PC-3 (cell line): Measurements from ENCODE around the gene CATSPER4. TPM values are rescaled to one million over a fixed set of nuclear protein-coding genes. Genes with fewer than 3 reads are reported as not detected.

Experiments used
- ATAC-seq: fragments of 200-7000 bp; cut with Tn5 transposase; 2 replicates; pipeline ENCODE4 v1.9.1; 2020; ENCODE audit warnings: mild to moderate bottlenecking, moderate library complexity
- BruUV-seq: library from RNA; stranded (reverse); fragments of 400-500 nt; replicated peaks from 2 replicates; lab custom pipeline; 2021; lab: Mats Ljungman, UMichigan
- CTCF ChIA-PET: fragments of 300-600 bp; sonication (Branson Sonifier 250); formaldehyde crosslinking; loops from one replicate; lab custom pipeline; 2022; ENCODE audit warnings: antibody characterized with exemption; lab: Charles Lee
- POLR2A ChIA-PET: fragments of 300-600 bp; sonication (Branson Sonifier 250); formaldehyde crosslinking; loops from one replicate; lab custom pipeline; 2022; ENCODE audit warnings: antibody characterized with exemption; ENCODE audit not compliant: unreplicated experiment; lab: Charles Lee
- DNase-seq: peaks from one replicate; pipeline ENCODE4 v3.0.0-alpha.2; 2015
- H2AFZ ChIP-seq: fragments of 300-600 bp; sonication (generic); 2 replicates; pipeline ENCODE4 v1.6.0; 2016; ENCODE audit warnings: antibody characterized with exemption, low read length
- H3F3A ChIP-seq: fragments of 300-600 bp; sonication (generic); one replicate; pipeline ENCODE4 v1.6.0; 2017; ENCODE audit warnings: antibody characterized with exemption, low read length, control low read depth, mild to moderate bottlenecking; ENCODE audit not compliant: unreplicated experiment
- H3K27ac ChIP-seq: fragments of 300-600 bp; sonication (generic); 2 replicates; pipeline ENCODE4 v1.5.1; 2016; ENCODE audit warnings: mild to moderate bottlenecking, low read length
- H3K27me3 ChIP-seq: fragments of 300-600 bp; sonication (generic); 2 replicates; pipeline ENCODE4 v1.6.1; 2016; ENCODE audit warnings: low read length, mixed read lengths
- H3K36me3 ChIP-seq: fragments of 300-600 bp; sonication (generic); 2 replicates; pipeline ENCODE4 v1.6.1; 2016; ENCODE audit warnings: low read depth, mixed run types, low read length, mixed read lengths
- H3K4me1 ChIP-seq: fragments of 300-600 bp; sonication (generic); 2 replicates; pipeline ENCODE4 v1.5.1; 2016; ENCODE audit warnings: low read length; ENCODE audit not compliant: insufficient read depth
- H3K4me2 ChIP-seq: fragments of 300-600 bp; sonication (generic); 2 replicates; pipeline ENCODE4 v1.6.0; 2016; ENCODE audit warnings: low read length
- H3K4me3 ChIP-seq: fragments of 300-600 bp; sonication (generic); 2 replicates; pipeline ENCODE4 v1.5.1; 2016; ENCODE audit warnings: mild to moderate bottlenecking, low read length, mixed read lengths
- H3K79me2 ChIP-seq: fragments of 300-600 bp; sonication (generic); 2 replicates; pipeline ENCODE4 v1.6.1; 2017; ENCODE audit warnings: low read length, mixed read lengths
- H3K9ac ChIP-seq: fragments of 300-600 bp; sonication (generic); 2 replicates; pipeline ENCODE4 v1.6.0; 2016; ENCODE audit warnings: mild to moderate bottlenecking, low read length
- H3K9me2 ChIP-seq: fragments of 300-600 bp; sonication (generic); replicated peaks from 2 replicates; pipeline ENCODE4 v1.6.1; 2016; ENCODE audit warnings: mixed run types, low read length, mixed read lengths
- H3K9me3 ChIP-seq: fragments of 300-600 bp; sonication (generic); 2 replicates; pipeline ENCODE4 v1.6.1; 2016; ENCODE audit warnings: low read length, mixed read lengths
- H4K20me1 ChIP-seq: fragments of 300-600 bp; sonication (generic); 2 replicates; pipeline ENCODE4 v1.6.1; 2016; ENCODE audit warnings: low read length, mixed read lengths
- CTCF ChIP-seq: fragments of 300-600 bp; sonication (generic); conservative IDR thresholded peaks from 2 replicates; pipeline ENCODE4 v1.5.1; 2017; ENCODE audit warnings: antibody characterized with exemption, low read depth, mild to moderate bottlenecking, low read length
- EZH2 ChIP-seq: fragments of 300-600 bp; sonication (generic); IDR thresholded peaks from one replicate; pipeline ENCODE4 v1.6.1; 2017; ENCODE audit warnings: antibody characterized with exemption, mild to moderate bottlenecking, low read length; ENCODE audit not compliant: unreplicated experiment
- EZH2phosphoT487 ChIP-seq: fragments of 300-600 bp; sonication (generic); IDR thresholded peaks from 2 replicates; pipeline ENCODE4 v1.6.1; 2018; ENCODE audit warnings: mild to moderate bottlenecking, antibody characterized with exemption, low read length, borderline replicate concordance
- intact Hi-C: fragments of 100-400 bp; cut with micrococcal nuclease; formaldehyde crosslinking; loops from 2 replicates; pipeline ENCODE4 v1.9.0; 2023
- total RNA-seq: library from RNA; depleted of rRNA; stranded (reverse); fragments of >200 nt; gene quantifications from 2 replicates; pipeline ENCODE4 v1.2.3, GENCODE V29; 2014

Gene CATSPER4
- total RNA-seq, 1 experiment from 2014 or later, result not detected

GRCh38 chr1:26160527-26161414 is 29.6 kb upstream of the CATSPER4 start:
- Histone ChIP-seq H3K9ac (no peak overlapping the region), H2AFZ (peak overlapping the region; percentile 95; the same call in 1 of the 2 replicates), H3K27ac (no peak overlapping the region), H3K4me3 (peak overlapping the region; percentile 74; the same call in 1 of the 2 replicates), H3K27me3 (no peaks in the 10 kb centered on the region), H3K4me1 (peaks cover 9% of the 10 kb centered on the region), H3K9me3 (no peaks in the 10 kb centered on the region), H3K79me2 (no peaks in the 10 kb centered on the region), H3K36me3 (no peaks in the 10 kb centered on the region), H3K9me2 (no peaks in the 10 kb centered on the region), H3K4me2 (peak overlapping the region; percentile 98; the same call in 1 of the 2 replicates), H3F3A (no peaks in the 10 kb centered on the region), H4K20me1 (no peaks in the 10 kb centered on the region)
- TF ChIP-seq EZH2phosphoT487, result no peak
- TF ChIP-seq EZH2, result no peak
- TF ChIP-seq CTCF, result no peak
- ATAC-seq, result no peak
- DNase-seq, result no peak
- CTCF ChIA-PET, result no interaction called here
- intact Hi-C loops, result loop anchor here (5.0 kb wide), 1 partner anchor 53 kb away; no protein-coding TSS in a partner anchor
- BruUV-seq, result no TSS peak
- POLR2A ChIA-PET, result no interaction called here

- Histone ChIP-seq H3K9me2 (no peaks in the 10 kb centered on the region), H4K20me1 (no peaks in the 10 kb centered on the region), H3K4me1 (peaks cover 7% of the 10 kb centered on the region), H3K9me3 (no peaks in the 10 kb centered on the region), H3K27ac (no peak overlapping the region), H3K4me3 (peak overlapping the region; percentile 74), H3K79me2 (no peaks in the 10 kb centered on the region), H3K36me3 (no peaks in the 10 kb centered on the region), H2AFZ (peak overlapping the region; percentile 95), H3K27me3 (no peaks in the 10 kb centered on the region), H3K9ac (peak overlapping the region; percentile 31; the same call in 1 of the 2 replicates), H3F3A (no peaks in the 10 kb centered on the region), H3K4me2 (peak overlapping the region; percentile 98)
- ATAC-seq, result peak; percentile 65
- intact Hi-C loops, result loop anchor here (5.0 kb wide), 1 partner anchor 54 kb away; no protein-coding TSS in a partner anchor
- no peak for TF ChIP-seq EZH2
- peak; percentile 19; the same call in 1 of the 2 replicates for TF ChIP-seq CTCF
- POLR2A ChIA-PET, result interaction anchor here (0.5 kb wide), 1 partner anchor 120 kb away, joined by 4 read pairs; no protein-coding TSS in a partner anchor
- CTCF ChIA-PET, result no interaction called here
- no TSS peak for BruUV-seq
- peak; percentile 48 for DNase-seq
These were observed 28.8 kb upstream of the CATSPER4 start for GRCh38 chr1:26161415-26162219.
